Stimulated activated naive B cell treated with anti-CD40 and anti-IgM and Interleukin-4, amounts not matched to agents 10 μg/mL and 1 μg/mL and 100 μg/mL, for 72 hours (primary cell): ENCODE data around the gene AGPAT1.

Experiments used
- ATAC-seq, 2 donors: fragments of 150-1000 bp; cut with Tn5 transposase; replicated peaks; 2 replicates each; pipeline ENCODE4 v1.10.0; 2021; ENCODE audit warnings: moderate library complexity in 1 of 2
- DNase-seq: peaks from one replicate; pipeline ENCODE4 v3.0.0; 2021
- H3K27ac Mint-ChIP-seq: one replicate; pipeline ENCODE4 v1.8.0; 2022; ENCODE audit warnings: mild to moderate bottlenecking, mixed read lengths
- H3K27me3 Mint-ChIP-seq, 2 donors: one replicate each; pipeline ENCODE4 v1.8.0; 2022; ENCODE audit warnings: mixed read lengths in 2 of 2
- H3K36me3 Mint-ChIP-seq, 2 donors: one replicate each; pipeline ENCODE4 v1.8.0; 2022; ENCODE audit warnings: mixed read lengths in 2 of 2, mild to moderate bottlenecking in 1 of 2
- H3K4me1 Mint-ChIP-seq, 2 donors: one replicate each; pipeline ENCODE4 v1.8.0; 2022; ENCODE audit warnings: mixed read lengths in 2 of 2, mild to moderate bottlenecking in 1 of 2
- H3K4me3 Mint-ChIP-seq, 2 donors: one replicate each; pipeline ENCODE4 v1.8.0; 2022; ENCODE audit warnings: mild to moderate bottlenecking in 2 of 2, mixed read lengths in 2 of 2, moderate library complexity in 1 of 2
- H3K9me3 Mint-ChIP-seq, 2 donors: one replicate each; pipeline ENCODE4 v1.8.0; 2022; ENCODE audit warnings: mixed read lengths in 2 of 2, mild to moderate bottlenecking in 1 of 2

Gene AGPAT1, protein sequence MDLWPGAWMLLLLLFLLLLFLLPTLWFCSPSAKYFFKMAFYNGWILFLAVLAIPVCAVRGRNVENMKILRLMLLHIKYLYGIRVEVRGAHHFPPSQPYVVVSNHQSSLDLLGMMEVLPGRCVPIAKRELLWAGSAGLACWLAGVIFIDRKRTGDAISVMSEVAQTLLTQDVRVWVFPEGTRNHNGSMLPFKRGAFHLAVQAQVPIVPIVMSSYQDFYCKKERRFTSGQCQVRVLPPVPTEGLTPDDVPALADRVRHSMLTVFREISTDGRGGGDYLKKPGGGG

DNA sequence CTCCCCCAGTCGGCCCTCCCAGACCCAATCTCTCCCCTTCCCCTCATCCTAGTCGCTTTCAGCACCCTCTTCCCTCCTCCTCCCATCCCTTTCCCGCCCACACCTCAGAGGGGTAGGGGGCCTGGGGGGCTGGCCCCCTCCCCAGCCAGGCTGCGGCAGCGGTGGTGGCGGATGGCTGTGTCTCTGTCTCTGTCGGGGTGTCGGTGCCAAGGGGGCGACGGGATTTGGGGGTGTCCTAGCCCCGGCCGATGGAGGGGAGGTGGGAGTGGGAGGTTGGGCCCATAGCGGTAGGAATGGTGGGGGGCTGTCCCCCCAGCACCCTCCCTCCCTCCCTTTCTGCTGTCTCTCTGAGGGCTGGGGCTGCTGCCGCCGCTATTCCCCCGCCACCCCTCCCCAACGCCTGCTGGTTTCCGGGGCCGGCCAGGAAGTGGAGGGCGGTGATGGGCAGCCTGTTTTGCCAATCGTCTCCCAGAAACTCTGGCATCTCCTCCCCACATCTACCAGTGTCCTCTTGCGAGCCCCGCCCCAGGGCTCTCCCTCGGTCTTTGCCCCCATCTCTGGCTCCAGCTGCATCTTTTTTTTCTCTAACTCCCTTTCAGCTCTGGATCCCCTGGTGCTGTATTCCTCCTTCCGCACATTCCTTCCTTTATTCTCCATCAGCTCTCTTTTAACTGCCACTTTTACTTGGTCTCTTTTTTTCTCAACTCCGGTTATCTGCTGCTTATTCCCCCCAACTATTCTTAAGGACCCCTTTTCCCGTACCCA is at the start of gene AGPAT1:
TSS of gene AGPAT1 (minus strand) at position 374 of the 765 bp plus-strand sequence. CDS start 4,588 bp downstream, outside the sequence.
- ATAC-seq, result peak; percentile 58 to 65
- Mint-ChIP-seq H3K27me3 (no peaks in the 10 kb centered on the region), H3K27ac (peak within 1 kb of the TSS; percentile 98), H3K4me3 (peak within 1 kb of the TSS; percentile 83 to 91), H3K4me1 (peaks cover 48 to 61% of the 10 kb centered on the region in 2 donors), H3K9me3 (peaks cover 0 to 2% of the 10 kb centered on the region in 2 donors), H3K36me3 (peaks cover 22 to 31% of the 10 kb centered on the region in 2 donors)
- peak; percentile 96 for DNase-seq

DNA sequence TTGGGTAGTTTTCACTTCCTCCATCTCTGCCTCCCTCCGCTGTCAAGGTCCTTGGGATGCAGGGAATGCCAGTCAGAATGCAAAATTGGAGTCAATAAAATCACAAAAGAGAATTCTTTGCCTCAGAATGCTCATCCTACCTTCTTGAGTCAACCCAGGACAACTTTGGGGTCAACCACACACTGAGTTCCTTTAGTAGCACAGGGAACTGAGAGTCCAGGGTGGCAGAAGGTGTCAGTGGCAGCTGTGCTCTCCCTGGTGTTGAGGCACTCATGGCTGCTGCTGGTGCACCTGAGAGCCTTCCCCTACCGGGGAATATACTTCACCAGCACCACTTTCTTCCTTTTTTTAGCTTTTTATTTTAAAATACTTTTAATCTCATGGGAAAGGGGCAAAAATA is 48.8 kb upstream of the AGPAT1 start:
- Mint-ChIP-seq H3K27me3 (no peaks in the 10 kb centered on the region), H3K27ac (no peak overlapping the region), H3K9me3 (peaks cover 0 to 3% of the 10 kb centered on the region in 2 donors), H3K4me3 (no peak overlapping the region), H3K4me1 (peaks cover 43 to 63% of the 10 kb centered on the region in 2 donors), H3K36me3 (no peaks in the 10 kb centered on the region)
- peak; percentile 95 to 96 for ATAC-seq
- peak; percentile 69 for DNase-seq

DNA sequence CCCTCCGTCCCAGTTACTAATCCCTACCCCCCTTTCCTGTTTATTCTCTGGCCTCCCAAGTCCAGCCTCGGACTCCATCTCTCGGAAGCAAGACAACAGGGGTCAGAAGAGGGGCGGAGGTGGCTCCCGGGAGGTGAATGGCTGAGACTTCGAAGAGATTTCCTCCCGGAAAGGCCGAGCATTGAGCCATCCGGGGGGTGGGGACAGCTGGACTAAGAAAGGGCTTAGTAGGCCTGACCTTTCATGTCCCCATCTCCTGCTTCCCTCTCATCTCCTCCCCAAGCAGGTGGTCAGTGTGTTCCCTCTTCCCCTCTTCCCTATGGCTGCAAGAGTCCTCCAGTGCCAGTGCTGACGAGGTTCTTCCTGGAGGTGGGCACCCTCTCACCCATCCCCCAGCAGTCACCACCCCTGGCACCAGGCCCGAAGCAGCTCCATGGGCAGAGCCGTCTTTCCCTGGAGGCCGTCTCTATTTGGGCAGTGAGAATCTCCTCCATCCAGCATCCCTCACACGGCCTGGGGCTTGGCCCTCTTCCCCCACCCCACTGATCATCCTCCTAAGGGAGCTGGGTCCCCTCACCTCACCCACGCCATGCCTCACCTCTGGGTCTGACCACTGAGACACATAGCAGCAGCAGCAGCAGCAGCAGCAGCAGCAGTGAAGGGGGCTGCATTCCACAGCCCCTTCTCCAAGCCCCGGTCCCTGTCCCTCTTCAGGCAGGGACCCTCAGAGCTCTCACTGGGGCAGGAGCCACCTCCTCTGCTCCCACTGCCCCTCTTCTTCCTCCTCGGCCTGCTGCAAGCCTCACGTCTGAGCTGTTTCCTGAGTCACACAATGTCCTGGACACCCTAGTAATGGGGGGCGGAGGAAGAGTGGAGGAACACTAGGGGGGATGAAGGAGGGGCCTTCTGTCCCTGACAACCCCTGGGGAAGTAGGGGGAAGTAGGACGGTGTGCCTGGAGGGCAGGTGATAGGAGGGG is 47.7 kb upstream of the AGPAT1 start, which contains the start of gene NOTCH4:
TSS of gene NOTCH4 (minus strand) at position 810 of the 978 bp plus-strand sequence. CDS start at position 671, 139 bp downstream.
- Mint-ChIP-seq H3K4me1 (peaks cover 42 to 58% of the 10 kb centered on the region in 2 donors), H3K4me3 (peak within 1 kb of the TSS in 1 of 2 donors; percentile 46), H3K9me3 (peaks cover 0 to 3% of the 10 kb centered on the region in 2 donors), H3K36me3 (no peaks in the 10 kb centered on the region), H3K27me3 (peaks cover 0 to 5% of the 10 kb centered on the region in 2 donors), H3K27ac (peak within 1 kb of the TSS; percentile 76)
- ATAC-seq (no peak), DNase-seq (no peak)

GRCh38 chr6:32222333-32223230 is 46.7 kb upstream of the AGPAT1 start:
- Mint-ChIP-seq H3K27ac (no peak overlapping the region), H3K9me3 (peaks cover 0 to 3% of the 10 kb centered on the region in 2 donors), H3K4me1 (peaks cover 37 to 48% of the 10 kb centered on the region in 2 donors), H3K4me3 (peak overlapping the region in 1 of 2 donors; percentile 46), H3K36me3 (no peaks in the 10 kb centered on the region), H3K27me3 (peaks cover 0 to 6% of the 10 kb centered on the region in 2 donors)
- DNase-seq (no peak), ATAC-seq (no peak)

DNA sequence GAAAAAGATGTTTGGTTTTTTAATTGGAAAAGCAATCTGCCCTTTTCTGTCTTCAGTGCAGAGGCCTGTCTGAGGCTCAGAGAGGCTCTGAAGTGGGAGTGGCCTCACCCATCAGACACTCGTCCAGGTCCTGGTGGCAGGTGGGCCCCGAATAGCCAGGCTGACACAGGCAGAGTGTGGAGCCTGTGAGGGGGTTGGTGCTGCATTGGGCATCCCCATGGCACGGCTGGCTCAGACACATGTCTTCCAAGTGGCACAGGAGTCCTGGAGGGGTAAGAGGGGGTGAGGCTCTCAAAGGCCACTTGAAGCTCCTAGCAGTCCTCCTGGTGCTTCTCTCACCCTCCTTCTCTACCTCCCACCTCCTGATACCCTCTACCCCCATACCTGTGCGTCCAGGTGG is 44.1 kb upstream of the AGPAT1 start:
- no peak for DNase-seq
- no peak overlapping the region for H3K4me3 Mint-ChIP-seq
- peaks cover 0 to 6% of the 10 kb centered on the region in 2 donors for H3K27me3 Mint-ChIP-seq
- peaks cover 27 to 35% of the 10 kb centered on the region in 2 donors for H3K4me1 Mint-ChIP-seq
- no peak overlapping the region for H3K27ac Mint-ChIP-seq
- no peaks in the 10 kb centered on the region for H3K9me3 Mint-ChIP-seq
- no peak for ATAC-seq
- H3K36me3 Mint-ChIP-seq, result no peaks in the 10 kb centered on the region

- H3K9me3 Mint-ChIP-seq, result no peaks in the 10 kb centered on the region
- peaks cover 19 to 23% of the 10 kb centered on the region in 2 donors for H3K4me1 Mint-ChIP-seq
- no peak overlapping the region for H3K4me3 Mint-ChIP-seq
- ATAC-seq, result no peak
- no peaks in the 10 kb centered on the region for H3K36me3 Mint-ChIP-seq
- peaks cover 0 to 6% of the 10 kb centered on the region in 2 donors for H3K27me3 Mint-ChIP-seq
- no peak for DNase-seq
- H3K27ac Mint-ChIP-seq, result no peak overlapping the region
Observed at GRCh38 chr6:32218167-32218566, 42.3 kb upstream of the AGPAT1 start.

DNA sequence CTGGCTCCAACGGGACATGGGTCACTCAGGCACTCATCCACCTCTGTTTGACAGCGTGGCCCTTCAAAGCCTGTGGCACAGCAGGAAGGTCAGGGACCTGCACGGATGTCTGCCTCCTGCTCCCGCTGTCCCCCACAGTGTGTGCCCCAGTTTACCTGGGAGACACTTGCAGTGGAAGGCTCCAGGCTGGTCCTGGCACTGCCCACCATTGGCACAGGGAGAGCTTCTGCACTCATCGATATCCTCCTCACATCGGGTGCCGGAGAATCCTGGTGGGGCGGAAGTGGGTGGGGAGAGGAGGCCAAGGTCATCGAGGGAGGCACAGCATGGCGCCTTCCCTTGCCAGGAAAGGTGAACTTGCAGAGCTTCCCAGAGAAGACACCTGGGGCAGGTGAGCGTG is 41.1 kb upstream of the AGPAT1 start:
- no peak for ATAC-seq
- no peaks in the 10 kb centered on the region for H3K36me3 Mint-ChIP-seq
- H3K4me1 Mint-ChIP-seq, result peaks cover 10 to 11% of the 10 kb centered on the region in 2 donors
- no peak overlapping the region for H3K4me3 Mint-ChIP-seq
- H3K27ac Mint-ChIP-seq, result no peak overlapping the region
- no peaks in the 10 kb centered on the region for H3K9me3 Mint-ChIP-seq
- H3K27me3 Mint-ChIP-seq, result peaks cover 0 to 6% of the 10 kb centered on the region in 2 donors
- no peak for DNase-seq

DNA sequence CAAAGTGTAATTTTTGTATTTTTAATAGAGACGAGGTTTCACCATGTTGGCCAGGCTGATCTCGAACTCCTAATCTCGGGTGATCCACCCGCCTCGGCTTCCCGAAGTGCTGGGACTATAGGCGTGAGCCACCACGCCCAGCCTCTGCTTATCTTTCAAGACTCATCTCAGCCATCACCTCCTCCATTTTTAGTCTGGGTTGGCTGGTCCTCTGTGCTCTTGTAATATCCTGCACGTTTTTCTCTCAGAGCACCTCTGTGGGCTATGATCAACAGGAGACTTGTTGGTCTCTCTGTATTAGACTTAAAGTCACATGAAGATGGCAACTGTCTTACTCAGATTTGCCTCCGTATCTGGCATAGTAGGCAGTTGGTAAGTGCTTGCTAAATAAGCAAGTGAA is 40.4 kb upstream of the AGPAT1 start:
- peaks cover 0 to 6% of the 10 kb centered on the region in 2 donors for H3K27me3 Mint-ChIP-seq

GRCh38 chr6:32215617-32216016 is 39.7 kb upstream of the AGPAT1 start:
- no peak overlapping the region for H3K27ac Mint-ChIP-seq
- no peak for DNase-seq
- H3K4me1 Mint-ChIP-seq, result peaks cover 10 to 11% of the 10 kb centered on the region in 2 donors
- ATAC-seq, result no peak
- no peaks in the 10 kb centered on the region for H3K9me3 Mint-ChIP-seq
- no peaks in the 10 kb centered on the region for H3K36me3 Mint-ChIP-seq
- H3K27me3 Mint-ChIP-seq, result peaks cover 0 to 6% of the 10 kb centered on the region in 2 donors
- H3K4me3 Mint-ChIP-seq, result no peak overlapping the region

More for the DNA sequence above, 40.4 kb upstream of the AGPAT1 start:
- Mint-ChIP-seq H3K4me1 (peaks cover 10 to 11% of the 10 kb centered on the region in 2 donors), H3K4me3 (no peak overlapping the region), H3K36me3 (no peaks in the 10 kb centered on the region), H3K9me3 (no peaks in the 10 kb centered on the region), H3K27ac (no peak overlapping the region)
- ATAC-seq (no peak), DNase-seq (no peak)

DNA sequence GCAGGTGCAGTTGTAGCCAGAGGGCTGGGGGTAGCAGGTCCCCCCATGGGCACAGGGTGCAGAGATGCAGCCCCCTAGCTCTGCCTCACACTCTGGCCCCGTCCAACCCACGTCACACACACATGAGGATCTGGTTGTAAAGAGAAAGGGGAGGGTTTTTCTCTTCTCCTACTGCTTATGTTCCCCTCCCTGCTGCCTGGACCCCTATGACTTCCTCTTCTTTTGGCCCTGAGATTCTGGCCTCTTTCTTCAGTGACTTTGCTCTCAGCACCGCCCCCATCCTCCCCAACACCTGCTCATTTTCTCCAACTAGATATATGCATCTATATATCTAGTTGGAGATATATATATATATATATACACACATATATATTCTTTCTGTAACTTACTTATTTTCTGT is 38.2 kb upstream of the AGPAT1 start:
- peak in 1 of 2 donors; percentile 48 for ATAC-seq
- Mint-ChIP-seq H3K27ac (no peak overlapping the region), H3K4me1 (peaks cover 6 to 11% of the 10 kb centered on the region in 2 donors)

GRCh38 chr6:32213649-32214048 is 37.8 kb upstream of the AGPAT1 start:
- Mint-ChIP-seq H3K27ac (no peak overlapping the region), H3K4me1 (peaks cover 6 to 11% of the 10 kb centered on the region in 2 donors), H3K27me3 (peaks cover 0 to 2% of the 10 kb centered on the region in 2 donors), H3K9me3 (no peaks in the 10 kb centered on the region), H3K4me3 (no peak overlapping the region), H3K36me3 (no peaks in the 10 kb centered on the region)
- DNase-seq (no peak), ATAC-seq (no peak)

More for the DNA sequence above, 38.2 kb upstream of the AGPAT1 start:
- H3K36me3 Mint-ChIP-seq, result no peaks in the 10 kb centered on the region
- no peak for DNase-seq
- no peak overlapping the region for H3K4me3 Mint-ChIP-seq
- peaks cover 0 to 6% of the 10 kb centered on the region in 2 donors for H3K27me3 Mint-ChIP-seq
- H3K9me3 Mint-ChIP-seq, result no peaks in the 10 kb centered on the region

DNA sequence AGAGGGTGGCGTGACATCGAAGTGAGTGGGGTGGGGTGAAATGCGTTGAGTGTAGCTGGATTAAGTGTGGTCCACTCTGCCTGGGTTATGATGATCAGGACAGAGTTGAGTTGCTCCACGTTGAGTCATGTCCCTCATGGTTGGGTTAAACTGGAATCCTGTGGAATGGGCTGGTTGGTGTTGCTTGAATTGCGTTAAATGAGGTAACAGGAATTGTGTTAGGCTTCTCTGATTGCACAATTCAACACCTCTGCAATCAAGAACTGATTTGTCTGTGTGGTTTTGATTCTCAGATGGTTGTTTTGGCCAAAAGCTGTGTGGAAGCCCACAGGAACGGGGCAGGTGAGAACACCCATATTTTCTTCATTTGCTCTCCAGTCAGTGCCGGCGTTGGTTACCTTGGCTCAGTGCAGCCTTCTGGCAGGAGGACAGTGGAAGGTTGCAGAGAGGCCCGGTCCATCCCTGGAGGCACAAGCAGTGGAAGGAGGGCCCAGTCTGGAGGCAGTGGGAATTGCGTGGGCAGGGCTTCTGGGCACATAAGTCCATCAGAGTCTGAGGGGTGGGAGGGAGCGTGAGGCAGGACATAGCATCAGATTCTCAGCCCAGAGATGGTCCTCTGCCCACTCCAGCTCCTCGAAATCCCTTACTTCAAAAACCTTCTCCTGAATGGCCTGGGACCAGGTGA is 36.3 kb upstream of the AGPAT1 start:
- ATAC-seq (no peak), DNase-seq (no peak)
- H3K9me3 Mint-ChIP-seq, result no peaks in the 10 kb centered on the region
- no peaks in the 10 kb centered on the region for H3K27me3 Mint-ChIP-seq
- H3K4me3 Mint-ChIP-seq, result no peak overlapping the region
- peaks cover 4 to 11% of the 10 kb centered on the region in 2 donors for H3K4me1 Mint-ChIP-seq
- H3K36me3 Mint-ChIP-seq, result no peaks in the 10 kb centered on the region
- H3K27ac Mint-ChIP-seq, result no peak overlapping the region
